GM21423 (cell line): Measurements from ENCODE around the gene NUP107.

ENCODE experiments used
- ATAC-seq: cut with Tn5 transposase; IDR thresholded peaks from one replicate; pipeline ENCODE4 v1.9.1; 2021; ENCODE audit warnings: mild to moderate bottlenecking, moderate library complexity; ENCODE audit not compliant: unreplicated experiment

NUP107 gene

GRCh38 chr12:68771223-68771925, 84.6 kb downstream of the NUP107 start:
- ATAC-seq, result no peak

GRCh38 chr12:68772714-68773113, 85.9 kb downstream of the NUP107 start:
- peak; percentile 68 for ATAC-seq

- ATAC-seq, result no peak
Observed at GRCh38 chr12:68773582-68773981, 86.8 kb downstream of the NUP107 start.

GRCh38 chr12:68775121-68775630, 88.4 kb downstream of the NUP107 start:
- ATAC-seq, result no peak

- no peak for ATAC-seq
Observed at GRCh38 chr12:68776976-68777610, 90.3 kb downstream of the NUP107 start.

- no peak for ATAC-seq
Observed at GRCh38 chr12:68779280-68779679, 92.5 kb downstream of the NUP107 start.

GRCh38 chr12:68780731-68781130, 94.0 kb downstream of the NUP107 start:
- ATAC-seq, result no peak

- no peak for ATAC-seq
Observed at GRCh38 chr12:68781728-68782127, 95.0 kb downstream of the NUP107 start.

GRCh38 chr12:68784015-68784414, 97.2 kb downstream of the NUP107 start:
- no peak for ATAC-seq

GRCh38 chr12:68785358-68785757, 98.6 kb downstream of the NUP107 start:
- ATAC-seq, result no peak

GRCh38 chr12:68785823-68786222, 99.0 kb downstream of the NUP107 start:
- no peak for ATAC-seq

GRCh38 chr12:68786929-68787328, 100.2 kb downstream of the NUP107 start:
- no peak for ATAC-seq

GRCh38 chr12:68788554-68789143, 101.9 kb downstream of the NUP107 start:
- no peak for ATAC-seq

GRCh38 chr12:68789144-68789878, 102.5 kb downstream of the NUP107 start:
- ATAC-seq, result no peak

GRCh38 chr12:68790081-68790951, 103.5 kb downstream of the NUP107 start:
- no peak for ATAC-seq

GRCh38 chr12:68790952-68791234, 104.1 kb downstream of the NUP107 start:
- ATAC-seq, result no peak

GRCh38 chr12:68791897-68792481, 105.2 kb downstream of the NUP107 start:
- no peak for ATAC-seq

- peak; percentile 94 for ATAC-seq
Observed at GRCh38 chr12:68792952-68793351, 106.2 kb downstream of the NUP107 start.

- no peak for ATAC-seq
Observed at GRCh38 chr12:68793436-68793835, 106.7 kb downstream of the NUP107 start.

GRCh38 chr12:68793975-68794652, 107.3 kb downstream of the NUP107 start:
- no peak for ATAC-seq
